ENCODE data around the gene CHI3L2.

The CHI3L2 gene

GRCh38 chr1:111195002-111195684 is 32.4 kb upstream of the CHI3L2 start:
- peaks cover 60% of the 10 kb centered on the region for H3K4me1 ChIP-seq (ENCODE audit: control insufficient read depth, insufficient read depth, low read length)
- DNase-seq (ENCODE audit: low read depth): no peak
- H3K4me3 ChIP-seq (ENCODE audit: low read length): no peak overlapping the region
- H3K9ac ChIP-seq (ENCODE audit: low read length): no peak overlapping the region
- H3K36me3 ChIP-seq (ENCODE audit: control insufficient read depth, insufficient read depth, low read length, severe bottlenecking): no peaks in the 10 kb centered on the region
- H3K27me3 ChIP-seq (replicated peaks; ENCODE audit: control insufficient read depth, insufficient read depth, low read length): no peaks in the 10 kb centered on the region
- H3K9me3 ChIP-seq (ENCODE audit: control insufficient read depth, low read length): no peaks in the 10 kb centered on the region

- Histone ChIP-seq H3K27me3 (replicated peaks; ENCODE audit: control insufficient read depth, insufficient read depth, low read length) (no peaks in the 10 kb centered on the region), H3K9me3 (ENCODE audit: control insufficient read depth, low read length) (no peaks in the 10 kb centered on the region), H3K9ac (ENCODE audit: low read length) (no peak overlapping the region), H3K4me1 (ENCODE audit: control insufficient read depth, insufficient read depth, low read length) (peaks cover 52% of the 10 kb centered on the region), H3K36me3 (ENCODE audit: control insufficient read depth, insufficient read depth, low read length, severe bottlenecking) (no peaks in the 10 kb centered on the region), H3K4me3 (ENCODE audit: low read length) (no peak overlapping the region)
- DNase-seq (ENCODE audit: low read depth): no peak
Measured at GRCh38 chr1:111196213-111196612, 31.3 kb upstream of the CHI3L2 start.

GRCh38 chr1:111197598-111198284 is 29.8 kb upstream of the CHI3L2 start:
- Histone ChIP-seq H3K36me3 (ENCODE audit: control insufficient read depth, insufficient read depth, low read length, severe bottlenecking) (no peaks in the 10 kb centered on the region), H3K27me3 (replicated peaks; ENCODE audit: control insufficient read depth, insufficient read depth, low read length) (no peaks in the 10 kb centered on the region), H3K4me1 (ENCODE audit: control insufficient read depth, insufficient read depth, low read length) (peaks cover 44% of the 10 kb centered on the region), H3K4me3 (ENCODE audit: low read length) (no peak overlapping the region), H3K9me3 (ENCODE audit: control insufficient read depth, low read length) (no peaks in the 10 kb centered on the region), H3K9ac (ENCODE audit: low read length) (no peak overlapping the region)
- DNase-seq (ENCODE audit: low read depth): no peak

- Histone ChIP-seq H3K4me1 (ENCODE audit: control insufficient read depth, insufficient read depth, low read length) (peaks cover 33% of the 10 kb centered on the region), H3K36me3 (ENCODE audit: control insufficient read depth, insufficient read depth, low read length, severe bottlenecking) (no peaks in the 10 kb centered on the region), H3K4me3 (ENCODE audit: low read length) (no peak overlapping the region), H3K9me3 (ENCODE audit: control insufficient read depth, low read length) (no peaks in the 10 kb centered on the region), H3K27me3 (replicated peaks; ENCODE audit: control insufficient read depth, insufficient read depth, low read length) (no peaks in the 10 kb centered on the region), H3K9ac (ENCODE audit: low read length) (no peak overlapping the region)
- no peak for DNase-seq (ENCODE audit: low read depth)
Measured at GRCh38 chr1:111198836-111199235, 28.7 kb upstream of the CHI3L2 start.

GRCh38 chr1:111199329-111199728 is 28.2 kb upstream of the CHI3L2 start:
- Histone ChIP-seq H3K27me3 (replicated peaks; ENCODE audit: control insufficient read depth, insufficient read depth, low read length) (no peaks in the 10 kb centered on the region), H3K4me1 (ENCODE audit: control insufficient read depth, insufficient read depth, low read length) (peaks cover 28% of the 10 kb centered on the region), H3K4me3 (ENCODE audit: low read length) (no peak overlapping the region), H3K9ac (ENCODE audit: low read length) (no peak overlapping the region), H3K9me3 (ENCODE audit: control insufficient read depth, low read length) (no peaks in the 10 kb centered on the region), H3K36me3 (ENCODE audit: control insufficient read depth, insufficient read depth, low read length, severe bottlenecking) (no peaks in the 10 kb centered on the region)
- DNase-seq (ENCODE audit: low read depth): no peak

GRCh38 chr1:111199881-111200801 is 27.4 kb upstream of the CHI3L2 start, which contains the start of gene DENND2D:
DENND2D (minus strand) TSS chr1:111200646; CDS start chr1:111200459, 187 bp downstream.
- Histone ChIP-seq H3K9ac (ENCODE audit: low read length) (no peak within 1 kb of the TSS), H3K4me3 (ENCODE audit: low read length) (no peak within 1 kb of the TSS), H3K4me1 (ENCODE audit: control insufficient read depth, insufficient read depth, low read length) (peaks cover 27% of the 10 kb centered on the region), H3K27me3 (replicated peaks; ENCODE audit: control insufficient read depth, insufficient read depth, low read length) (no peaks in the 10 kb centered on the region), H3K36me3 (ENCODE audit: control insufficient read depth, insufficient read depth, low read length, severe bottlenecking) (no peaks in the 10 kb centered on the region), H3K9me3 (ENCODE audit: control insufficient read depth, low read length) (no peaks in the 10 kb centered on the region)
- DNase-seq (ENCODE audit: low read depth): no peak

- Histone ChIP-seq H3K27me3 (replicated peaks; ENCODE audit: control insufficient read depth, insufficient read depth, low read length) (no peaks in the 10 kb centered on the region), H3K9ac (ENCODE audit: low read length) (no peak overlapping the region), H3K4me3 (ENCODE audit: low read length) (no peak overlapping the region), H3K36me3 (ENCODE audit: control insufficient read depth, insufficient read depth, low read length, severe bottlenecking) (no peaks in the 10 kb centered on the region), H3K4me1 (ENCODE audit: control insufficient read depth, insufficient read depth, low read length) (peaks cover 30% of the 10 kb centered on the region), H3K9me3 (ENCODE audit: control insufficient read depth, low read length) (no peaks in the 10 kb centered on the region)
- DNase-seq (ENCODE audit: low read depth): no peak
Measured at GRCh38 chr1:111200802-111201161, 26.7 kb upstream of the CHI3L2 start.

- H3K9ac ChIP-seq (ENCODE audit: low read length): no peak overlapping the region
- no peak for DNase-seq (ENCODE audit: low read depth)
- H3K4me3 ChIP-seq (ENCODE audit: low read length): no peak overlapping the region
- H3K36me3 ChIP-seq (ENCODE audit: control insufficient read depth, insufficient read depth, low read length, severe bottlenecking): no peaks in the 10 kb centered on the region
- H3K9me3 ChIP-seq (ENCODE audit: control insufficient read depth, low read length): no peaks in the 10 kb centered on the region
- H3K27me3 ChIP-seq (replicated peaks; ENCODE audit: control insufficient read depth, insufficient read depth, low read length): no peaks in the 10 kb centered on the region
- H3K4me1 ChIP-seq (ENCODE audit: control insufficient read depth, insufficient read depth, low read length): peaks cover 33% of the 10 kb centered on the region
Measured at GRCh38 chr1:111201275-111202090, 26.0 kb upstream of the CHI3L2 start.

- H3K27me3 ChIP-seq (replicated peaks; ENCODE audit: control insufficient read depth, insufficient read depth, low read length): no peaks in the 10 kb centered on the region
- H3K9ac ChIP-seq (ENCODE audit: low read length): no peak overlapping the region
- no peaks in the 10 kb centered on the region for H3K36me3 ChIP-seq (ENCODE audit: control insufficient read depth, insufficient read depth, low read length, severe bottlenecking)
- no peak overlapping the region for H3K4me3 ChIP-seq (ENCODE audit: low read length)
- peaks cover 32% of the 10 kb centered on the region for H3K4me1 ChIP-seq (ENCODE audit: control insufficient read depth, insufficient read depth, low read length)
- no peak for DNase-seq (ENCODE audit: low read depth)
- no peaks in the 10 kb centered on the region for H3K9me3 ChIP-seq (ENCODE audit: control insufficient read depth, low read length)
Measured at GRCh38 chr1:111202366-111202706, 25.2 kb upstream of the CHI3L2 start.

GRCh38 chr1:111202707-111203623 is 24.5 kb upstream of the CHI3L2 start:
- Histone ChIP-seq H3K36me3 (ENCODE audit: control insufficient read depth, insufficient read depth, low read length, severe bottlenecking) (no peaks in the 10 kb centered on the region), H3K4me1 (ENCODE audit: control insufficient read depth, insufficient read depth, low read length) (peaks cover 26% of the 10 kb centered on the region), H3K27me3 (replicated peaks; ENCODE audit: control insufficient read depth, insufficient read depth, low read length) (no peaks in the 10 kb centered on the region), H3K9me3 (ENCODE audit: control insufficient read depth, low read length) (no peaks in the 10 kb centered on the region), H3K9ac (ENCODE audit: low read length) (no peak overlapping the region), H3K4me3 (ENCODE audit: low read length) (peak overlapping the region; percentile 77)
- no peak for DNase-seq (ENCODE audit: low read depth)
